ENCODE data around the gene S100A2.

The S100A2 gene

GRCh38 chr1:153565529-153566374 lies at the start of gene S100A2:
S100A2 (minus strand) TSS chr1:153565844; CDS start chr1:153563877, 1,967 bp downstream.
- peak; percentile 59 for DNase-seq

- no peak for DNase-seq
Observed at GRCh38 chr1:153615406-153615805, 49.8 kb upstream of the S100A2 start.

- DNase-seq: no peak
Observed at GRCh38 chr1:153614906-153615305, 49.3 kb upstream of the S100A2 start.

- DNase-seq: no peak
Observed at GRCh38 chr1:153614189-153614900, 48.7 kb upstream of the S100A2 start.

- DNase-seq: no peak
Observed at GRCh38 chr1:153613406-153613805, 47.8 kb upstream of the S100A2 start.

GRCh38 chr1:153612755-153613331 lies 47.2 kb upstream of the S100A2 start, which contains the start of gene S100A16:
S100A16 (minus strand) TSS chr1:153613137; CDS start chr1:153608151, 4,986 bp downstream.
- DNase-seq: no peak

GRCh38 chr1:153612111-153612754 lies 46.6 kb upstream of the S100A2 start:
- DNase-seq: no peak

- DNase-seq: no peak
Observed at GRCh38 chr1:153611356-153611755, 45.7 kb upstream of the S100A2 start.

- DNase-seq: no peak
Observed at GRCh38 chr1:153610811-153611301, 45.2 kb upstream of the S100A2 start.

- DNase-seq: no peak
Observed at GRCh38 chr1:153610334-153610733, 44.7 kb upstream of the S100A2 start.

- DNase-seq: no peak
Observed at GRCh38 chr1:153609585-153609907, 43.9 kb upstream of the S100A2 start.

GRCh38 chr1:153608742-153609584 lies 43.3 kb upstream of the S100A2 start:
- no peak for DNase-seq

GRCh38 chr1:153608089-153608682 lies 42.5 kb upstream of the S100A2 start:
- DNase-seq: no peak

- DNase-seq: no peak
Observed at GRCh38 chr1:153607381-153607780, 41.7 kb upstream of the S100A2 start.

- DNase-seq: no peak
Observed at GRCh38 chr1:153606194-153606593, 40.5 kb upstream of the S100A2 start.

- no peak for DNase-seq
Observed at GRCh38 chr1:153602749-153603148, 37.1 kb upstream of the S100A2 start.

GRCh38 chr1:153599847-153600246 lies 34.2 kb upstream of the S100A2 start:
- no peak for DNase-seq

GRCh38 chr1:153598309-153599172 lies 32.9 kb upstream of the S100A2 start:
- DNase-seq: peak; percentile 55

- no peak for DNase-seq
Observed at GRCh38 chr1:153597206-153597605, 31.6 kb upstream of the S100A2 start.

GRCh38 chr1:153592748-153593147 lies 27.1 kb upstream of the S100A2 start:
- no peak for DNase-seq

- DNase-seq: no peak
Observed at GRCh38 chr1:153588482-153588881, 22.8 kb upstream of the S100A2 start.
